ENCODE measurements around the gene ASPDH.
"Not testable (repeated sequence)": the region's sequence is repeated elsewhere in the genome, so short reads cannot be mapped to it uniquely, and the experiment has no call there.

ASPDH gene

DNA sequence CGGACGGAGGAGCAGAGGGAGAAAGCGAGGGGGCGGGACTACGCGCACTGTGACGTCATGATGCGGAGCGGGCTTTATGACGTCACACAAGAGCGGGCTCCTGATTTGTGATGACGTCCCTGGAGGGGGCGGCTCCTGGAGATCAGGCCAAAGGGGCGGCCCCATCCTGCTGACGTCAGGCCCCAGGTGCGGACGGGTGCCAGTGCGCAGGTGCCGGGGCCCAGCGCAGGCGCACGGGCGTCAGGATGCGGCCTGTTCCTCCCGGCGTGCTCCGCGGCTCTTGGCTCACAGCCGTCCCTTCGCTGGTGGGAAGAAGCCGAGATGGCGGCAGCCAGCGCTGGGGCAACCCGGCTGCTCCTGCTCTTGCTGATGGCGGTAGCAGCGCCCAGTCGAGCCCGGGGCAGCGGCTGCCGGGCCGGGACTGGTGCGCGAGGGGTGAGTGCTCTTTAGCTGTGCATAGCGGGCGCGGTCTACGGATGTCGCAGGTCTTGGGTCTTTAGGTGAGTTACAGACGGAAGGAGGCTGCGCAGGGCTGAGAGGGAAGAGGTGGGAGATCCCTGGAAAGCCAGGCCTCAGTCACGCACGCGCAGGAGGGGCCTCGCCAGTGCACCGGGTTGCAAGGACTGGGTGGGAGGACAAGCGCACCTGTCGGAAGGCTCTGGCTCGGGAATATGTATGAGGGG, 37.3 kb downstream of the ASPDH start, which contains the start of the genes EMC10 and GARIN5A:
TSS of gene EMC10 (plus strand) at position 284 of the 683 bp plus-strand sequence. CDS start at position 322, 38 bp downstream.
TSS of gene GARIN5A (minus strand) at position 625 of the 683 bp plus-strand sequence. CDS start at position 165, 460 bp downstream.
- peak; percentile 92 to 95 for DNase-seq

DNA sequence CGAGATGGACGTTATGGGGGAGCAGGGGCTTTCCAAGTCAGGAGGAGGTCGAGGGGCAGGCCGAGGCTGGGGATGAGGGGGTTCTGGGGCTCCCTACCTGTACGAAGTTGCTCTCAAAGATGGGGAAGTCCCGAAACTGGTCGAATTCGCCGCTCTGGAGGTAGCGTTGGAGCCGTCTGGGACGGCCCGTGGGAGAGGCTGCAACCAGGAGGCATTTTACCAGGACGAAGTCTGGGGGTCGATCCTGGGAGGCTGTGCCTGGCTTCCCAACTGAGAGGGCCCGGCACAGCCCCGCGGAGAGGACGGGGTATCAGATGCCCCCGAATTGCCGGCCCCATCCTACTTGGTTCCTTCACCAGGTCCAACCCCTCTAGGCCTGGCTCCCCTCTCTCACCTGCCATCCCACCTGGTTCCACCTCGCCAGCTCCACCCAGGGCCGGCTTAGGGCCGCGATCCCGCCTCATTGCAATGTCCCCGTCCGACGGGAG, 37.9 kb downstream of the ASPDH start:
- no peak for DNase-seq

DNA sequence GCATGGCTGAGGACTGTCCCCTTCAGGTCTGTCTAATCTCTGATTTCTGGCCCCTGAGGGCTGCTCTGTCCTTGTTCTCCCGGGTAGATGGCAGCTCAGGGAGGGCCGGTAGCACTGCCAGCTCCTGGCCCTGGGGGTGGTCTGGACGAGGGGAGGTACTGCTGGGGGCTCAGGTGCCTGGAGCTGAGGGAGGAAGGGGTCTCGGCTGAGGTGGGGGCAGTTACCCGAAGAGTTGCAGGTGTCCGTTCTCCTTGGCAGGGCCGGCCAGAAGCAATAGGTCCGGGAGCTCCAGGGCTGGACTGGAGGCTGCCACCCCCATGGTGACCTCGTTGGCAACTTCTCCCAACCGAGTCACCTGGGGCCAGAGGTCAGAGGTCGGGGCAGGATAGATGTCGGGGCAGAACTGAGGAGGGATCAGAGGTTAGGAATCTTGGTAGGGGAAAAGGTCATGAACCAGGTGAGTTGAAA, 38.6 kb downstream of the ASPDH start:
- DNase-seq: no peak

DNA sequence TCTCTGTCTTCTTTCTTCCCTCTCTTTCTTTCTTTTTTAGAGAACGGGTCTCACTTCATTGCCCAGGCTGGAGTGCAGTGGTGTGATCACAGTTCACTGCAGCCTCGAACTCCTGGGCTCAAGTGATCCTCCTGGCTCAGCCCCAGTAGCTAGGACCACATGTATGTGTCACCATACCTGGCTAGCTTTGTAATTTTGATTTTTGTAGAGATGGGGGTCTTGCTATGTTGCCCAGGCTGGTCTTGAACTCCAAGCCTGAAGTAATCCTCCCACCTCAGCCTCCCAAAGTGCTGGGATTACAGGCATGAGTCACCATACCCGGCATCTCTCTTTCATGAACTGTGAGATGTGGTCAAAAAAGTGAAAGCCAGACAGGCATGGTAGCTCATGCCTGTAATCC, 40.4 kb downstream of the ASPDH start:
- not testable (repeated sequence) for DNase-seq

DNA sequence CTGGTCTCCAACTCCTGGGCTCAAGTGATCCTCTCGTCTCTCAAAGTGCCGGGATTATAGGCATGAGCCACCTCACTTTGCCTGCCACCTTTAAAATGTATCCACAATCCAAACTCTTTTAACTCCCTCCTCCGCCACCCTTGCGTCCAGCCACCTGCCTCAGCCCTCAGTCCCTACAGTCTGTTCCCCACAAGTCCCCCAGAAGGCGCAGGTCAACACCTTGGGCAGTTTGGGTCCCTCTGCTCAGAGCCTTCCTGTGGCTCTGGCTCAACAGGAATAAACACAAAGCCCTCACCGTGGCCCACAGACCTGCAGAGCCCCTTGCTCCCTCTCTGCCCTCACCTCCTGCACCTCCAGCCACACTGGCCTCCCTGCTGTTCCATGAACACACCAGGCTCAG, 44.9 kb downstream of the ASPDH start:
- DNase-seq: no peak

DNA sequence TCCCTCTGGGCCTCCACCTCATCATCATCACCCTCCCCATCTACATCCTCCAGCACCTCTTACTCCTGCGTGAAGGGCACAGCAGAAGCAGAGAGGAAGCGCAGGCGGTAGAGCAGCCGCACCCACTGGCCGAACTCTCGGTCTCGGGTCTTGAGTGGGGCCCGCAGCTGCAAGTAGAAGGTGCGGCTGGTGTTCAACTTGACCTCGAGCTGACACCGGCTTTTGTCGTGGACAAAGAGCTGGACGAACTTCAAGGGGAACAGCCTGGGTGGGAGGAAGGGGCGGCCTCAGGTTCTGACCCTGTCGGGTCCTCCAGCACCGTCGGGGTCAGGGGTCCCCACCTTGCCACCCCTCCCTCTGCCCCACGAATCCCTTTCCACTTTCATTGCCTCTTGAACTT, 46.1 kb downstream of the ASPDH start:
- no peak for DNase-seq

DNA sequence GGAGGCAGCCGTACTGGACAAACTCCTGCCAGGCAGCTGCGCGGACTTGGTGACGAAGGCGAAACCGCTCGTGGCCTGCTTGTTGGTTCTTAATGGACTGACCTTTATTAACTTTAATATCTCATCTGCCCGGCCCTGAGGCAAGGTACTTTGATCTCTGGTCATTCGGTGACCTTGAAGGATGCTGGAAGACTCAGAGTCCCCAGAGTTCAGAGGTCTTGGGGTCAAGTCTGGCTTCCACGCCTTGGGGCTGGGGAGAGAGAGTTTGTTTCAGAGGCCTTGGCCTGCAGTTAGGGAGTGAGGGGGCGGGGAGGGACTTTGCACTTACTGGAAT, 47.0 kb downstream of the ASPDH start:
- DNase-seq: no peak

DNA sequence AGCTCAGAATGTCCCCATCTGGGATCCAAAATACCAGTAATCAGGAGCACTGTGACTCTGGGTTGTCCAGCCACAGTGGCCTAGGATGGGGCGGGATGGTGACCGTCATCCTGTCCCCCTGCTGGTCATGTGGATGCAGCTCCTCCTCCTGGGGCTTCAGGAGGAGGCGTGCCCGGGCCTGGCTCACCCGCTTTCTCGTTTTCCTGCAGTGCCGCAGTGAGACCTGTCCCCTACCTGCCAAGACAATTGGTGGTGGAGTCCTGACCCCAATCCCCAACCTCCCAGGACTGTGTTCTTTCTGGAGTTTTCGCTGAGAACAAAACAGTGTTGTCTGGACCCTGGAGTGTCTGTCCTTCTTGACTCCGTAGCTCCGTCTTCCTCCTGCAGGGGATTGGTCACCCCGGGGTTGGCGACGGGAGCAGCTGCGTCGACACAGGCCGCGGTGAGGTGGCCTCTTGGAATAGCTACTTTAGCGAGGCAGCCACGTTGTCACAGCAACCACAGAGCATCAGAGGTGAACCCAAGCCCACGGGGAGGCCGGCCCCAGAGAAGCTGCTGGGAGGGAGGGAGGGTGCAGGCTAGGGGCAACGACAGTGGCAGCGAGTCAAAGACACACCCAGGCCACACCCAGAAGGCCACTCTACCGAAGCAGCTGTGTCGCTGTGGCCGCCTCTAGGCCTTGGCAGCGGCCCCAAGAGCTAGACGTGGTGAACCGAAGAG, 47.6 kb downstream of the ASPDH start:
- DNase-seq: no peak

DNA sequence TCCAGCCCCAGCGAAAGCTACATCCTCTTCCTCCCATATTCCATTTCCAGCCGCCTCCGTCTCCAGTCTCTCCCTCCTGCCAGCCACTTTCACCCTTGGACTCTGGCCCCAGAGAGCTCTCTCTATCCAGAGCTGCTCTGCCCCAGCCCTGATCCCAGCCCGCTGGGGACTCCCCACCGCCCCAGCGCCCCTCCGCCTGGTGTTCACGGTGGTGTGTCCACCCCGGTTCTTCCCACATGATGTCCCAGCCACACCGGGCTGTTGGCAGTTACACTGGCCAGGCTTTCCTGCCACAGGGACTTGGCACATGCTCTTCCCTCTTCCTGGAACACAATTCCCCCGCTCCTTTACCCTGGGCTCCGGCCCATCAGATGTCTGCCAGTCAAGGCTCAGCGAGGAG, 48.7 kb downstream of the ASPDH start:
- DNase-seq: no peak

DNA sequence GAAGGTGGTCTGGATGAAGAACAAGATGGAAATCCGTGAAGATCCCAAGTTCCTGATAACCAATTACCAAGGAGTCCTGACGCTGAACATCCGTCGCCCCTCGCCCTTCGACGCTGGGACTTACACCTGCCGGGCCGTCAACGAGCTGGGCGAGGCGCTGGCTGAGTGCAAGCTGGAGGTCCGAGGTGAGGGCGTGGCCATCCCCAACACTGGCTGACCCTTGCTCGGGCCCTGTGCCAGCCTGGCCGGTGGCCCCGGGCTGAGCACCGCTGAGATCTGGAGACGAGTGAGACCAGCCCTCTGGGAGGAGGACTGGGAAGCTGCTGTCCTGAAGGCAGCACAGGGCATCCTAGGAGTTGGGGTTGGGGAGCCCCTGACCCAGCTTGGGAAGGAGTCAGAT, 49.4 kb downstream of the ASPDH start:
- DNase-seq: no peak

DNA sequence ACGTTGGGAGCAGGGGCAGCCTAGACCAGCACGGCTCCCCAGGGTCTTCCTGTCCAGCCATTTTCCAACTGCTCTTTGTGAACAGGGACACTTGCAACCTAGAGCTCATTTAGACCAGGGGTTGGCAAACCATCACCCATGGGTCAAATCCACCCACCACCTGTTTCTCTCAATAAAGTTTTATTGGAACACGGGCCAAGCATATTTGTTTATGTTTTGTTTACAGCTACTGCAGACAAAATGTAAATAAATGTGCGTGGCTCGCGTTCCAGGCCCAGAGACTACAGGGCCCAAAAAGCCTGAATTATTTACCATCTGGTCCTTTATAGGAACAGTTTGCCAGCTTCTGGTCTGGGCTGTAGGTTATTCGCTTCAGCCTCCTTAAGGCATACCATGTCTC, 50.7 kb downstream of the ASPDH start:
- DNase-seq: no peak

Measured in activated CD4-positive, alpha-beta T cell treated with anti-CD3 and anti-CD28 coated beads, Interleukin-2, amount 50 U/mL, for 48 hours (primary cell).